Spleen (tissue), 11 donors: ENCODE data around the gene RPL34. TPM values are rescaled to one million over a fixed set of nuclear protein-coding genes. Genes with fewer than 3 reads are reported as not detected.

Source experiments
- DNase-seq: peaks from one replicate; pipeline ENCODE4 v3.0.0-alpha.2; 2020
- H3K27ac ChIP-seq, 8 donors: fragments of 200-600 bp; sonication (generic) in 7 of 8; 1 replicate in 4 of 8; 2 replicates in 4 of 8; pipeline versions ENCODE4 v1.5.0 to v1.8.0; 2016 to 2021; ENCODE audit warnings: inconsistent platforms in 4 of 8, mild to moderate bottlenecking in 4 of 8, moderate library complexity in 1 of 8
- H3K27me3 ChIP-seq, 7 donors: fragments of 200-600 bp; sonication (generic) in 6 of 7; replicated peaks in 1 of 7; 1 replicate in 4 of 7; 2 replicates in 3 of 7; pipeline versions ENCODE4 v1.5.0 to v1.8.0; 2016 to 2021; ENCODE audit warnings: inconsistent platforms in 3 of 7, mild to moderate bottlenecking in 1 of 7
- H3K36me3 ChIP-seq, 6 donors: fragments of 200-600 bp; sonication (generic) in 5 of 6; 1 replicate in 4 of 6; 2 replicates in 2 of 6; pipeline versions ENCODE4 v1.5.0 to v1.8.0; 2016 to 2021; ENCODE audit warnings: inconsistent platforms in 2 of 6
- H3K4me1 ChIP-seq, 6 donors: fragments of 200-600 bp; sonication (generic) in 5 of 6; 1 replicate in 3 of 6; 2 replicates in 3 of 6; pipeline versions ENCODE4 v1.5.0 to v1.8.0; 2016 to 2021; ENCODE audit warnings: inconsistent platforms in 3 of 6
- H3K4me3 ChIP-seq, 8 donors: fragments of 200-600 bp; sonication (generic) in 7 of 8; 1 replicate in 4 of 8; 2 replicates in 4 of 8; pipeline versions ENCODE4 v1.5.0 to v1.8.0; 2016 to 2021; ENCODE audit warnings: inconsistent platforms in 4 of 8, mild to moderate bottlenecking in 4 of 8, moderate library complexity in 2 of 8
- H3K9me3 ChIP-seq, 8 donors: fragments of 200-600 bp; sonication (generic) in 7 of 8; 1 replicate in 4 of 8; 2 replicates in 4 of 8; pipeline versions ENCODE4 v1.5.0 to v1.8.0; 2016 to 2021; ENCODE audit warnings: inconsistent platforms in 4 of 8
- POLR2A ChIP-seq, 3 donors: fragments of 450-650 bp; IDR thresholded peaks; one replicate each; pipeline ENCODE4 v1.5.1; 2017; ENCODE audit warnings: antibody characterized with exemption in 3 of 3, mild to moderate bottlenecking in 1 of 3
- POLR2AphosphoS5 ChIP-seq, 3 donors: sonication (generic); formaldehyde crosslinking; IDR thresholded peaks; one replicate each; pipeline ENCODE4 v1.5.1; 2017; ENCODE audit warnings: antibody characterized with exemption in 3 of 3
- WGBS, 5 donors: extraction: QIAGEN DNeasy Blood & Tissue Kit in 3 of 5; methylation state at CpG; one replicate each; pipeline versions ENCODE4 v1.1.5 to v1.1.7; 2013 to 2018; 5-methylcytosine and 5-hydroxymethylcytosine counted together
- intact Hi-C: fragments of 100-400 bp; cut with DNase I; formaldehyde crosslinking; loops from one replicate; pipeline ENCODE4 v1.15.0; 2023; ENCODE audit warnings: low total_unique reads
- polyA plus RNA-seq, 3 donors: library from polyadenylated mRNA; stranded (reverse); fragments of 200-250 nt; gene quantifications; one replicate each; pipeline ENCODE4 v1.2.1, GENCODE V29; 2013
- total RNA-seq, 7 donors: library from RNA; depleted of rRNA in 3 of 7; stranded (reverse); fragments of >200 nt in 3 of 7; fragmentation: NEBNext Ultra II Directional in 4 of 7; extraction: Animal tissue kit (Norgen Biotek cat#: 25700) in 4 of 7; gene quantifications; one replicate each; pipeline versions ENCODE4 v1.1.0 to v1.2.1, GENCODE V29; 2016 to 2021
- TF ChIP-seq, protein P1 (sequence below), 11 experiments: fragments of 200-600 bp in 7 of 11; fragments of 450-650 bp in 4 of 11; sonication (generic) in 4 of 11; IDR thresholded peaks in 8 of 11; conservative IDR thresholded peaks in 3 of 11; 1 replicate in 7 of 11; 2 replicates in 4 of 11; pipeline versions ENCODE4 v1.4.0 to v1.8.0; 2016 to 2021; ENCODE audit warnings: antibody characterized with exemption in 11 of 11, inconsistent platforms in 4 of 11, mild to moderate bottlenecking in 1 of 11
- donor health status: healthy with polysubstance abuse.
- donor health status: DM: no; HTN: no; CAD: no; lungs with moderate emphysema.
- donor health status: DM: no; HTN: no; CAD: no.
- donor health status: Bipolar disorder and iron deficiency.
- donor health status: healthy.
- donor health status: DM: no; HTN: no; CAD: no.
- donor health status: DM: yes; HTN: yes; CAD: no.

Gene RPL34
- total and polyA plus RNA-seq, 10 donors: 845 to 15,266 (median 1,300) TPM

DNA sequence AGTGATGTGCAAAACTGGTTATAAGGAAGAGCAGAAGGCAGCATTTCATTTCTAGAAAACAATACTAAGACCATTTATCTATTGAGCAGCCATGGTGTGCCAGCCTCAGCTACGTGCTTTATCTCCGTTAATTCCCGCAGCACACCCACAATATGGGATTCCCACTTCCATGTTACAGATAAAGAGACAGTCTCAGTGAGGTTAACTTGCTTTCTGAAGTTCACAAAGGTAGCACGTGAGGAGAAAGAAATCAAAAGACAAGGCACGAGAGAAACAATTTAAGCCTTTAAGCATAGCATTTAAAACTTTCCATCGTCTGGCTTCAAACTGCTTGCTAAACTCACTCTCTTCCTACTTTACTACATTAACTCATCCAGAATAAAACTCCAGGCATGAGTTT, 8.0 kb upstream of the RPL34 start:
- Histone ChIP-seq H3K9me3 (peaks cover 0 to 11% (median 5%) of the 10 kb centered on the region in 8 donors), H3K4me1 (no peaks in the 10 kb centered on the region), H3K27me3 (no peaks in the 10 kb centered on the region), H3K4me3 (no peak overlapping the region), H3K27ac (no peak overlapping the region), H3K36me3 (peaks cover 0 to 10% (median 0%) of the 10 kb centered on the region in 6 donors)
- intact Hi-C loops: no loop called here
- TF ChIP-seq POLR2AphosphoS5 (IDR thresholded peaks at IDR 0.05): no peak
- no peak for TF ChIP-seq POLR2A (IDR thresholded peaks at IDR 0.05)
- TF ChIP-seq, protein P1, sequence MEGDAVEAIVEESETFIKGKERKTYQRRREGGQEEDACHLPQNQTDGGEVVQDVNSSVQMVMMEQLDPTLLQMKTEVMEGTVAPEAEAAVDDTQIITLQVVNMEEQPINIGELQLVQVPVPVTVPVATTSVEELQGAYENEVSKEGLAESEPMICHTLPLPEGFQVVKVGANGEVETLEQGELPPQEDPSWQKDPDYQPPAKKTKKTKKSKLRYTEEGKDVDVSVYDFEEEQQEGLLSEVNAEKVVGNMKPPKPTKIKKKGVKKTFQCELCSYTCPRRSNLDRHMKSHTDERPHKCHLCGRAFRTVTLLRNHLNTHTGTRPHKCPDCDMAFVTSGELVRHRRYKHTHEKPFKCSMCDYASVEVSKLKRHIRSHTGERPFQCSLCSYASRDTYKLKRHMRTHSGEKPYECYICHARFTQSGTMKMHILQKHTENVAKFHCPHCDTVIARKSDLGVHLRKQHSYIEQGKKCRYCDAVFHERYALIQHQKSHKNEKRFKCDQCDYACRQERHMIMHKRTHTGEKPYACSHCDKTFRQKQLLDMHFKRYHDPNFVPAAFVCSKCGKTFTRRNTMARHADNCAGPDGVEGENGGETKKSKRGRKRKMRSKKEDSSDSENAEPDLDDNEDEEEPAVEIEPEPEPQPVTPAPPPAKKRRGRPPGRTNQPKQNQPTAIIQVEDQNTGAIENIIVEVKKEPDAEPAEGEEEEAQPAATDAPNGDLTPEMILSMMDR (IDR thresholded peaks at IDR 0.05 in 8 of 11, conservative IDR thresholded peaks at IDR 0.05 in 3 of 11): no peak
- 87 to 91% (median 88%) methylated on average over 6 of the region's 6 CpGs for WGBS, 5 donors
- no peak for DNase-seq

DNA sequence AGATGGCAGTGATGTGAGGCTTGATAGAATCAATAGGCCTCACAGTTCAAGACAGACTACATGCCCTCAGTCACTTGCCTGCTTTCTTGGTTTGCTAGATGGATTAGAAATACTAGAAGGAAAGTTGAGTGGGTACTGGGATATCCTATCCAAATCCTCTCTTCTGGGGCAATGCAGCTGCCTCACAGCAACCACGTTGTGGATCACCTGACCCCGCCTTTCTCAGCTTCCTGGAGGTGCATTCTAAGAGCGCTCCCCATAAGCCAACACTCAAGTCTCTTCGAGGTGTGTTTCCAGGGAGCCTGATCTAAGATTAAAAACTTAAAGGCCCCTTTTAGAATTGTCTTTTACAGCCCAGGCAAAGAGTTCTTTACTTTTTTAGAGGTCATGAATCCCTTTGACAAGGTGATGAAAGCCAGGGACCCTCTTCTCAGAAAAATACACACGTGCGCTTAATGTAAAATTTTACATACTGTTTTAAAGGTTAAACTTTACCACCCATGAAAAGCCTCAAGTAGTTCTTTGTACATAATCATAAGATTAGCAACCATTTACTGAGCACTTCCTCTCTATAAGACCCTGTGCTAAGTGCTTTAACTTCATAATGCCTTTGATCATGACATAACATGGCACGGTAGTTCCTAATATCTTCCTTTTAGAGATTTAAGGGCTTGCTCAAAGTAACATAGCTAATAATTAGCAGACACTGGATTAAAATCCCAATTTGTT, 840 bp upstream of the RPL34 start:
- Histone ChIP-seq H3K9me3 (peaks cover 0 to 11% (median 5%) of the 10 kb centered on the region in 8 donors), H3K27ac (peak overlapping the region in 7 of 8 donors; percentile 59 to 90 (median 82)), H3K36me3 (peaks cover 0 to 39% (median 27%) of the 10 kb centered on the region in 6 donors), H3K4me1 (peaks cover 25 to 51% (median 39%) of the 10 kb centered on the region in 6 donors), H3K27me3 (no peaks in the 10 kb centered on the region), H3K4me3 (peak overlapping the region in 7 of 8 donors; percentile 49 to 93 (median 59))
- intact Hi-C loops: no loop called here
- no peak for DNase-seq
- 70 to 74% (median 72%) methylated on average over 7 of the region's 7 CpGs for WGBS, 5 donors
- no peak for TF ChIP-seq POLR2A (IDR thresholded peaks at IDR 0.05)
- no peak for TF ChIP-seq POLR2AphosphoS5 (IDR thresholded peaks at IDR 0.05)
- TF ChIP-seq, protein P1 (IDR thresholded peaks at IDR 0.05 in 8 of 11, conservative IDR thresholded peaks at IDR 0.05 in 3 of 11): no peak

DNA sequence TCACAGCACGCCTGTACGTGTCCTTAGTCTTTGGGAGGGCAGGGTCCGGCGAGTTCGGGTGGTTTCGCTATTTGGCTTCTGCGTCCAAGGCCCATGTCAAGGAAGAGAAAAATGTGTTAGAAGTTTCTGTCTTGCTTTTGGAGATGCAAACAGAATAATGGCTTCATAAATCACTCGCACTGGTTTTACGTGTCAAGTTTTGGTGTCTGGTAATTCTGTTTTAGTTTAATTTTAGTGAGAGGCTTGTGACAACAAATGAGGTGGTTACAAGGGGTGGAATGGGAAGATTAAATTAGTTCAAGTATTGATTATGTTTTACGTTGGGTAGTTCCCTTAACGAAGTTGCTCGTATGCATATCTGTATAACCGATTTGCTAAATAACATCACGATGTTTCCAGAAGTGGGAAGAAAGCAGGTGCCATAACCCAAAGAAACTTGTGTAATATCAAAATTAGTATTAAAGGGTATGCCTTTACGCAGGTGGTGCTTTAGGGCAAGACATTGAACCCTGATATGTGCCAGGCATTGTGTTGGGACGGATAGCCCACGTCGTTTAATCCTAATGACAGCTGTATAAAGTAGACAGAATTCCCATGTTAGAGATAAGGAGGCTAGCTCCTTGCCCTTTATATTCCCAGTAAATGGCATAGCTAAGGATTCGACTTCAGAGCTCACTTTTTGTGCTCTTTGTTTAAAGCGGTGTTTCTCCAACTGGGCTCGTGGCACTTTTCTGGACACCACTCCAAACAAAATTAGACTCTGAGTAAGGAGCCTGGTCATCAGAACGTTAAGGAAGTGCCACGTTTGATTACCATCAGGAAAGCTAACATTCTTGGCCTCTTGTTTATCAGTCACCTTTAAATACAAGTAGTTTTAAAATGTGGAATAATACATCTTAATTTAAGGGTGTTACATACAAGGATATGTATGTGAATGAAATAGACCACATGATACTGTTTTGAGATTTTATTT, 843 bp downstream of the RPL34 start:
- peaks cover 6 to 56% (median 44%) of the 10 kb centered on the region in 6 donors for H3K36me3 ChIP-seq
- no peak for DNase-seq
- H3K4me1 ChIP-seq: peaks cover 25 to 55% (median 40%) of the 10 kb centered on the region in 6 donors
- peaks cover 0 to 4% (median 0%) of the 10 kb centered on the region in 8 donors for H3K9me3 ChIP-seq
- TF ChIP-seq POLR2AphosphoS5 (IDR thresholded peaks at IDR 0.05): no peak
- no peak for TF ChIP-seq POLR2A (IDR thresholded peaks at IDR 0.05)
- TF ChIP-seq, protein P1 (IDR thresholded peaks at IDR 0.05 in 8 of 11, conservative IDR thresholded peaks at IDR 0.05 in 3 of 11): no peak
- intact Hi-C loops: no loop called here
- H3K27me3 ChIP-seq: no peaks in the 10 kb centered on the region
- WGBS, 5 donors: 10 to 17% (median 13%) methylated on average over 23 of the region's 23 CpGs
- H3K27ac ChIP-seq: peak overlapping the region; percentile 73 to 90 (median 82)
- H3K4me3 ChIP-seq: peak overlapping the region; percentile 49 to 93 (median 58)
